H54 (cell line): ENCODE data around the gene PGM2L1.
"Not testable (repeated sequence)": the region's sequence is repeated elsewhere in the genome, so short reads cannot be mapped to it uniquely, and the experiment has no call there.

Source experiments
- DNase-seq: peaks from one replicate; pipeline ENCODE4 v3.0.0; 2011; ENCODE audit warnings: low spot score, mixed read lengths; ENCODE audit not compliant: insufficient read length
- FAIRE-seq: peaks from 3 replicates; lab custom pipeline; 2011; peaks lifted over from hg19 to GRCh38; lab: Jason Lieb, UNC
- POLR2A ChIP-seq: IDR thresholded peaks from 2 replicates; pipeline ENCODE4 v1.6.1; 2011; ENCODE audit warnings: low read depth, mild to moderate bottlenecking, low read length

Gene PGM2L1

DNA sequence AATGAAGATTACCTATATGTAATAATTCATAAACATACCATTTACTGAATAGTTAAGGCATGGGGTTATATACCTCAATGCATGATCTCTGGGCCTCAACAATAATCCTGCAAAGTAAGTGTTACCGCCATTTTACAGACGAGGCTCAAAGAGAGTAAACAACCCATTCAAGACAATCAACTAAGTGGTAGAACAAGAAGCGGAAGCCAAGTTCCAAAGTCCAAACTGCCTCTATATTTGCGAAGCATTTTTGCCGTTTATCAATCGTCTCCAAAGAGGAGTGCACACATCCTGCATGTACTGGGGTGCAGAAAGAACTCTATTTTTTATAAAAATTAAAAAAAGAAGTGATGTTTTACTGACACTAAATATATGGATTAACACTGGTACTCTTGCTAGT lies 59.3 kb downstream of the PGM2L1 start:
- FAIRE-seq: no peak
- DNase-seq: no peak
- no peak for TF ChIP-seq POLR2A

DNA sequence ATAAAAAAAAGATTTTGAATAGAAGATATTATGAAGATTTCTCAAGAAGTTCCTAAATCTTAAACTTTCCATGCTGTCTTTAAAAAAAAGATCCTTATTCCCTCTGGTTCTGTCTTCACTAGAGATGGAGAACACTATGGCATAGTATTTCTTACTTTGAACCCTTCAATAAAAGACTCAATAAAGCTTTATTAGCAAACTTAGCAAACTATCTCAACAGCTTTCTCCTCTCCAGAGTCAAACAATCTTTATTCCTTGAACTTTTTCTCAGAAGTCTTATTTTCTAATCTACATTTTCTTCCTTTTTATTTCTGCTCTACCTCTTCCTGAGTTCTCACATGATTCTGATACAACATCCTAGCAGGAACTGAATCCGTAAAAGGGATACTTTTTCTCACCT lies 65.0 kb downstream of the PGM2L1 start:
- DNase-seq (no peak), FAIRE-seq (no peak)
- TF ChIP-seq POLR2A: no peak

DNA sequence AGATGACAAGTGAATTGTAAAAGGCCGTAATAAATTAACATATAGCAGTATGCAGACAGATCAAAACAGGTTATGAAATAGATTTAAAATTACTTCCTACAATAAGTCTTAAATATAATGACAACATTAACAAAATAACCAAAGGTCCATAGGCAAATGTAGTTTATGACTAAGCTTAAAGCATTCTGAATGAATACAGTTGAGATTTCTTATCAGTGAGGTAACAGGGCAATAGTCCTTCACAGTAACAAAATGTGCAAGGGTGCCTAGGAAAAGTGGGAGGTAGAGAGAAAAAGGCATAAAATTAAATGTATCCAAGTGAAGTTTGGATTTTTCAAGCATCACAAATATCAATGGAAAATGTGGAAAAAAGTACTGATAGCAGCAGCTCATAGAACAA lies 65.9 kb downstream of the PGM2L1 start:
- no peak for TF ChIP-seq POLR2A
- FAIRE-seq (no peak), DNase-seq (no peak)

DNA sequence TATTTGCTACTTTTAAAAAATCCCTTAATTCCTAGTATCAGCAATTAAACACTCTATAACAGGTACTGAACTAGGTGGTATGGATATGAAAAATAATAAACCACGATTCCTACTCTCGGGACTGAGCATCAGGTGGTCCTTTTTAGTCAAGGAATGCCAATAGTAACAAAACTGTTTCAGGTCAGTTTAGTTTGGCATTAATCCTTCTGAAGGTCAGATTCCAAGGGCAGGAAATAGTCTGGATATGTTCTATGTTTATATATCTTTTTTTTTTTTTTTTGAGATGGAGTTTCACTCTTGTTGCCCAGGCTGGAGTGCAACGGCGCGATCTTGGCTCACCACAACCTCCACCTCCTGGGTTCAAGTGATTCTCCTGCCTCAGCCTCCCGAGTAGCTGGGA lies 67.2 kb downstream of the PGM2L1 start:
- not testable (repeated sequence) for FAIRE-seq

DNA sequence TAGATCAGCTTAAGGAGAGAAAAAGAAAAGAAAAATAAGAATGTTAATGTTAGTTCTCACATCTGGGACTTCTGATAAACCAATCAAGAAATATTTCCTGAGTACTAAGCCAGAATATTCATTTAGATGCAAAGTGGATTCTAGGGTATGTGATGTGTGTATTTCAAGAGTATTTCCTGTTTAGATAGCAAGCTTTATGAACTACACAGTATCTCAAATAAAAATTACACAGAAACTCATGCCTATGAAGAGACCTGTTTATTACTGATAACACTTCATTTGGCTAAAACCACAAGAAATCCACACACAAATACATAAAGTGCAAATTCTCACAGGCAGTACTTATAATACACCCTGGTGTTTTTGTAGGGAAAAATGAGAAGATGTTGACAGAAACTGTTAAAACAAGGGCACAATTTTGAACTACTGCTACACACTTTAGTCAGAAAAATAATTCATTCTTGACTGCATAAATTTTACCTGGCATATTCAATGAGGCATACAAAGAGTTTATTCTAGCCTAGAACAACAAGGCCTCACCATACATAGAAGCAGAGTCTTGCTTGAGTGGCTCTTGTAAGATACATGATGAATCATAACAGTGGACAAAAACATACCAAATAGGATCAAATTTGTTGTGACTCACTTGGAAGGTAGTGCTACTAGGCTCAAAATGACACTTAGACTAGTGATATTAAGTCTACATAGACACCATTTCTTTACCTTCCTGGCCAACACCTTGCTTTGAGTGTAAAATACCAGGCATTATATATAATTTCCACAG lies 68.0 kb downstream of the PGM2L1 start:
- TF ChIP-seq POLR2A: no peak
- FAIRE-seq (peak; percentile 93), DNase-seq (peak; percentile 47)

More for the DNA sequence above, 67.2 kb downstream of the PGM2L1 start:
- DNase-seq: not testable (repeated sequence)

DNA sequence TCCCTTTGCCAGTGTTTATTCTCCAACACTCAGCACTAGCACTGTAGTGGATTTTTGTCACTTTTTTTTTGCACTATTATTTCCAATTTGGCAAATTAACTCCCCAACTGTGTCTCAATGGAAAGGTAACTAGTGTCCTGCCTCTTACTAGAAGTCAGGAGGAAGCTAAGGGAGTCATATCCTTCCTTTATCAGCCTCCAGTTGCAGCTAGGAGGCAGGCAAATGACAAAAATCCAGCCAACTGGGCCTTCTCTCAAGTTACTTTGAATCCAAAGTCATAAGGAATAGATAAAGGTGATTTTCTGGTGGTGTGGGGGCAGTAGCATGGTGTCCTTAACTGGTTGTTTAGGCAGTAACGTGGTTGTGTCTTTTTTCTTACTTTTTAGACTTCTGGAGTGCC lies 71.2 kb downstream of the PGM2L1 start:
- FAIRE-seq (no peak), DNase-seq (no peak)
- no peak for TF ChIP-seq POLR2A

DNA sequence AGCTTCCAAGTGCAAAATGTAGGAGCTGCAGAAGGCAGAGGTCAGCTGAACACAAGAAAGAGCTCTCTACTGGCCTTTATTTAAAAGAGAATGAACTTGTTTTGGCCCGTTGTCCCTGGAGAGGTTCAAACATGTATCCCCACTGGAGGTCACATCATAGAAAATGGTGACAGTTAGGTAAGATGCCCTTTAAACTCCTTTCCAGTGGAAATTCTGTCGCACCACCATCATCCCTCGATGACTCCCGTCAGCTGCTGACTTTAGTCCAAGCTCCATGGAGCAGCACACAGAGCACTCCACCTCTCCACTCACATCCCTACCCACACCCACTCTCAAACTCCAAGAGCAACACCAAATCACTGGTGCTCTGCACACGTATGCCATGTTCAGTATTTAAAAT lies 71.6 kb downstream of the PGM2L1 start:
- DNase-seq: no peak
- no peak for FAIRE-seq
- no peak for TF ChIP-seq POLR2A

DNA sequence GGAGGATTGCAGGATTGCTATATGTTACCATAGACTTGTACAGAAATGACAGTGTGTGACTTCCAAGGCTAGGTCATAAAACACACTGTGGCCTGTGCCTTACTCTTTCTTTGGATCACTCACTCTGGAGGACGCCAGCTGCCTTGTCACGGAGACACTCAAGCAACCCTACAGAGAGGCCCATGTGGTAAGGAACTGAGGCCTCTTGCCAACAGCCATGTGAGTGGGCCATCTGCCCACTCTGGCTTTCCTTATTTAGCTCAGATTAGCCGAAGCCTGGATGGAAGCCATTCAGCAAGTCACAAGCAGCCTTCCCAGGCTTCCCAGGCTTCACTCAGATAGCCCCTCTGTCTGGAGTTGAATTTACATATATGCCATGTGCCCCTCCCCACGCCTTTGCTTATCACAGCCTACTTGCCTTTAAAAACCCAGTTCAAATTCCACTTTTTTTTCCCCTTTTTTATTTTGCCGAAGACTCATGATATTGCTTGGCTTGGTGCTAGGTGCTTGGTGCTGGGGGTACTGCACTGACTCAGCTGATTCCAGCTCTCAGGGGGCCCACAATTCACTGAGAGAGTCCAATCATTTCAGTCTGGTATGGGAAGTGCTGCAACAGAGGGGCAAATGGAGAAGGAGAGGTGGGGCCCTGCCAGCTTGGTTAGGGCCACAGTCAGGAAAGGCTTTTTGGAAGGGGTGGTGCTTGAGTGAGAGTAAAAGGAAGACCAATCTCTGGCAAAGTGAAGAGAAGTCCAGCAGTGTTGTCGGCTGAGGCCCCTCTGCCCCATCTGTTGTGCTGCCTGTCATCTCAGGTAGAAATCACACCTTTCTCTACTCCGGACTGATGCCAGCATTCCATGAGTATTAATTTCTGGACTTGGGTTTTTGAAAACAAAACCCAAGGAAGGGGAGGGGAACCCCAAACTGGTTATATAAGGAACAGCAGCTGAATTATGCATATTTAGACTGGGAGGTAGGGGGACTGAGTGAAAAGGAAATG lies 72.3 kb downstream of the PGM2L1 start:
- TF ChIP-seq POLR2A: no peak
- FAIRE-seq: no peak
- no peak for DNase-seq

DNA sequence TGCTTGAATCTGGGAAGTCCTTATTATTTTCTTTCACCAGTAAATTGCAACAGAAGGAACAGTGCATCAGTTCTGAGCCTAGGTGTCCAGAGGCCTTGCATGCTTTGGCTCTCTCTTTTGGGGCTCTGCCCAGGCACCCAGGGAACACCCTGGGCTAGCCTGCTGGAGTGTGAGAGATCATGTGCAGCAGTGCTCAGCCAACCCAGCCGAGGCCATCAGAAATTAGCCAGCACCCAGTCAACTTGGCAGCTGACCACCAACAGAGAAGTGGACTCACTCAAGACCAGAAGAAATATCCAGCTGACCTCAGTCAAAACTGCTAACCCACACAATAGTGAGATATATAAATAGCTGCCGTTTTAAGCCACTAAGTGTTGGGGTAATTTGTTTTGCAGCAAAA lies 75.6 kb downstream of the PGM2L1 start:
- no peak for DNase-seq
- TF ChIP-seq POLR2A: no peak

DNA sequence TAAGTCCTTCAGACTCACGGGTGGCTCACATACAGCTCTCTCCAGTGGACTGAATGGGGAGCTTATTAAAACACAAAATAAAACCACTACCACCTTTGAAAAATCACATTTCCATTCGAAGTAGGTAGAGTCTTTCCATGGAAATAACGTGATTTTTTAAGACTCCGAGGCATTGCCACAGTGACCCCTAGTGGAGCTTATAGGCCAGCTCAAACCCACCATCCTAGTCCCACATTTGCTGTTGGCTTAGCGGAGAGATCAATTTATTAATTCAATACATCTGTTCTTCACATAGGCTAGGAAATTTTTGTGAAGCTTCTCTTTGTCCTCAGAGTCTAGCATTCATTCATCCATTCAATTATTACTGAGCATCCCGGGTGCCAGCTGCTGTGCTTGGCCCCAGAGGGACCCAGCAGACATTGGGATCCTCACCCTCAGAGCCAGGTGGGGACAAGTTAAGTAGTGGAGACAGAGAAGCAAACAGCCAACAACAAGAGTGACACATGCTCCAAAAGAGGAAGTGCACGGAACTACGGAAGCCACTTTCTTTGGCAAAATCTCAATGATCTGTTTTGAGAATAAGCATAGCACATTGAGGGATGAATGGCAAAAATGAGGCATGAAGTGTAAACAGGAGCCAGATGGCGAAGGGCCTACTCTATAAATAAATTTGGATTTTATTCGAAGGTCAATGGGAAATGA lies 76.6 kb downstream of the PGM2L1 start:
- no peak for FAIRE-seq
- no peak for TF ChIP-seq POLR2A
- DNase-seq: no peak

More for the DNA sequence above, 75.6 kb downstream of the PGM2L1 start:
- no peak for FAIRE-seq

DNA sequence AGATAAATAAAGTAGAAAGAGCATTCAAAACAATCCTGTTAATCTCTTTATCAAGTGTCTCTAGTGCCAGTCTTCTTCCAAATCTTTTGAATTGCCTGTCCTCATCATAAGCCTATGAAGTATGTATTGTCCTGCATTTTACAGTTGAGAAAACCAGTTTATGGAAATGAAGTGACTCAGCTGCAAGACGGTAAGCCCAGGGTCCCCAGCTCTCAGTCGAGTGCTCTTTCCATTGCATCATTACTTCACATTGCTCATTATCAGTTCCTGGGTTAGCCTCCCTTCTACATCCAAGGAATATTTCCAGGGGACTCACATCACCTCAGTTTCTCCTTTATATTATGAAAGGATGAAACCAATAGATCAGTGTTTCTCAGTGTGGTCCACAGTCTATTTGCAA lies 77.7 kb downstream of the PGM2L1 start:
- FAIRE-seq (no peak), DNase-seq (no peak)
- no peak for TF ChIP-seq POLR2A

DNA sequence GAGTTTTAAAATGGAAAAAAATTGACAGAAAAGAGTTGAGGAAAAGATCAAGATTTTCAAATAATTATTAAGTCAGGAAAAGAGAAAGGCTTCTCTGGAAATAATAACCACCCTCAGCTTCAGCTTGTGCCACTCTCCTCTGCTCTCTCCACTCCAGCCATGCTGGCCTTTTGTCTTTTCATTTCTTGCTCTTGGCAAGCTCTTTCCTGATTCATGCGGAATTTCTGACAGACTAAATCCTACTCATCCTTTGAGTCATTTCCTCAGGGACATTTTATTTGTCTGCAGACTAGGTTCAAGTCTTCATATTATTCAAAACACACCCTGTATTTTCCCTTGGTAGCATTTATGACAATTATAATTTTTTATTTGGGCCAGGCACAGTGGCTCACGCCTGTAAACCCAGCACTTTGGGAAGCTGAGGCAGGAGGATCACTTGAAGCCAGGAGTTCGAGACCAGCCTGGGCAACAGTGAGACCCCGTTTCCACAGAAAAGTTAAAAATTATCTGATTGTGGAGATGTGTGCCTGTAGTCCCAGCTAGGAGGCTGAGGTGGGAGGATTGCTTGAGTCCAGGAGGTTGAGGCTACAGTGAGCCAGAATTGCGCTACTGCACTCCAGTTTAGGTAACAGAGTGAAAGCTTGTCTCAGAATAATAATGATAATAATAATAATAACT lies 79.0 kb downstream of the PGM2L1 start:
- no peak for TF ChIP-seq POLR2A
- FAIRE-seq (peak; percentile 60), DNase-seq (peak; percentile 57)

DNA sequence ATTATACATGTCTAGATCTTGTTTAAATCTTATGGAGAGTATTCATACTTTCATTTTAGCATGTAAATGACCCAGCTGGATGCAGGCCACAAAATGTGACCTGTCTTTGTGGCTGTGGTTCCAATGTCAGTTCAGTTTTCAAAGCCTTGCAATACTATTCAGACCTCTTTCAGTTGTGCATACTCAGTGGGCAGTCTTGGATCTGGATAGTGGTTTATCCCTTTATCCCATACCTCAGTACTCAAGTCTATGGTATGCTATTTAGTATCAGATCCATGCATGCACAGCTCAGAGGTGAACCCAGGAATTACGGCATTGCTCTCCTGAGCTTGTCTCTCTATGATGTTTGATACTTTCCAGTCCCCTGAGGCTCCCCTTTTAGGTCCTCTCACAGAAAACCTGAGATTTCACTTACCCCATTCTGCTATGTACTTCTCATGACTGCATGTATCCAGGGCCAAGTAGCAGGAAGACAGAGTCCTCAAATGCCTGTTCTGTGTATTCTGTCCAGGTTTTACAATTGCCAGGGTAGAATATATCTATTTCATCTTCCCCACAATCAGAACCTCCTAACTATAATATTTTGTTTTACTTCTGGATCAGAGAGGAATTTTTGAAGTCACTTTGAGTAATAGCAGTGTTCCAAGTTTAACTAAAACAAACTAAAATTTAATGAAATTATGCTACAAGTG lies 79.8 kb downstream of the PGM2L1 start:
- no peak for TF ChIP-seq POLR2A
- FAIRE-seq (no peak), DNase-seq (no peak)
